GM23338 (cell line): ENCODE data around the gene FAM13A. TPM values are rescaled to one million over a fixed set of nuclear protein-coding genes. Genes with fewer than 3 reads are reported as not detected.

Experiments
- ATAC-seq: fragments of 200-7000 bp; cut with Tn5 transposase; 3 replicates; pipeline ENCODE4 v1.9.1; 2020
- DNase-seq: peaks from one replicate; pipeline ENCODE4 v3.0.0-alpha.2; 2015; ENCODE audit warnings: low spot score
- H2AFZ ChIP-seq: fragments of 200-600 bp; sonication (generic); 2 replicates; pipeline ENCODE4 v1.8.0; 2016; ENCODE audit warnings: antibody characterized with exemption, mild to moderate bottlenecking, moderate library complexity
- H3F3A ChIP-seq: fragments of 200-600 bp; sonication (generic); replicated peaks from 2 replicates; pipeline ENCODE4 v1.8.0; 2017; ENCODE audit warnings: antibody characterized with exemption, mixed run types, low read depth
- H3K27ac ChIP-seq: fragments of 200-600 bp; sonication (generic); 2 replicates; pipeline ENCODE4 v1.6.1; 2016; ENCODE audit warnings: low read depth
- H3K27me3 ChIP-seq: fragments of 200-600 bp; sonication (generic); 2 replicates; pipeline ENCODE4 v1.8.0; 2016; ENCODE audit warnings: mild to moderate bottlenecking, mixed run types, moderate library complexity; ENCODE audit not compliant: insufficient read depth
- H3K36me3 ChIP-seq: fragments of 200-600 bp; sonication (generic); 2 replicates; pipeline ENCODE4 v1.8.0; 2016; ENCODE audit warnings: mild to moderate bottlenecking; ENCODE audit not compliant: insufficient read depth
- H3K4me1 ChIP-seq: fragments of 200-600 bp; sonication (generic); 2 replicates; pipeline ENCODE4 v1.8.0; 2016; ENCODE audit warnings: mild to moderate bottlenecking, moderate library complexity; ENCODE audit not compliant: insufficient read depth
- H3K4me2 ChIP-seq: fragments of 200-600 bp; sonication (generic); 2 replicates; pipeline ENCODE4 v1.7.1; 2017; ENCODE audit warnings: mixed run types
- H3K4me3 ChIP-seq: fragments of 200-600 bp; sonication (generic); 2 replicates; pipeline ENCODE4 v1.6.1; 2016; ENCODE audit warnings: mixed run types
- H3K79me2 ChIP-seq: fragments of 200-600 bp; sonication (generic); replicated peaks from 2 replicates; pipeline ENCODE4 v1.8.0; 2017; ENCODE audit warnings: mild to moderate bottlenecking; ENCODE audit not compliant: insufficient read depth
- H3K9me2 ChIP-seq: fragments of 200-600 bp; sonication (generic); 2 replicates; pipeline ENCODE4 v1.8.0; 2017; ENCODE audit not compliant: insufficient read depth
- H4K20me1 ChIP-seq: fragments of 200-600 bp; sonication (generic); replicated peaks from 2 replicates; pipeline ENCODE4 v1.8.0; 2017; ENCODE audit warnings: mild to moderate bottlenecking; ENCODE audit not compliant: insufficient read depth
- H3K27ac Mint-ChIP-seq: 2 replicates; pipeline ENCODE4 v1.8.0; 2020; ENCODE audit warnings: inconsistent platforms, mild to moderate bottlenecking, moderate library complexity, mixed read lengths
- H3K27me3 Mint-ChIP-seq: 3 replicates; pipeline ENCODE4 v1.8.0; 2022; ENCODE audit warnings: low read depth, mild to moderate bottlenecking, moderate library complexity, mixed read lengths, inconsistent platforms; ENCODE audit not compliant: insufficient read depth, poor library complexity
- H3K36me3 Mint-ChIP-seq: 3 replicates; pipeline ENCODE4 v1.8.0; 2021; ENCODE audit warnings: low read depth, mild to moderate bottlenecking, inconsistent platforms, moderate library complexity, mixed read lengths
- H3K4me1 Mint-ChIP-seq: 3 replicates; pipeline ENCODE4 v1.8.0; 2020; ENCODE audit warnings: mild to moderate bottlenecking, inconsistent platforms, mixed read lengths
- H3K4me3 Mint-ChIP-seq: 3 replicates; pipeline ENCODE4 v1.8.0; 2021; ENCODE audit warnings: moderate library complexity, mild to moderate bottlenecking, inconsistent platforms, mixed read lengths
- H3K9me3 Mint-ChIP-seq: 3 replicates; pipeline ENCODE4 v1.8.0; 2020; ENCODE audit warnings: moderate library complexity, mild to moderate bottlenecking, inconsistent platforms, mixed read lengths
- CREB1 ChIP-seq: fragments of 250-450 bp; sonication (Bioruptor Pico); IDR thresholded peaks from 2 replicates; pipeline ENCODE4 v1.5.0; 2020; ENCODE audit warnings: low read depth, mild to moderate bottlenecking, moderate library complexity
- CTCF ChIP-seq, 2 experiments: fragments of 200-600 bp in 1 of 2; sonication (generic) in 1 of 2; conservative IDR thresholded peaks; 2 replicates each; pipeline versions ENCODE4 v1.5.1 to v1.6.1; 2016 to 2017; ENCODE audit warnings: antibody characterized with exemption in 2 of 2, low read depth in 2 of 2, mild to moderate bottlenecking in 2 of 2, moderate library complexity in 1 of 2
- ETS1 ChIP-seq: IDR thresholded peaks from 2 replicates; pipeline ENCODE4 v1.6.1; 2016; ENCODE audit warnings: antibody characterized with exemption
- EZH2 ChIP-seq: fragments of 200-600 bp; sonication (generic); IDR thresholded peaks from one replicate; pipeline ENCODE4 v1.8.0; 2017; ENCODE audit warnings: antibody characterized with exemption, mild to moderate bottlenecking, low read depth; ENCODE audit not compliant: unreplicated experiment
- EZH2phosphoT487 ChIP-seq: fragments of 200-600 bp; sonication (generic); IDR thresholded peaks from one replicate; pipeline ENCODE4 v1.8.1; 2018; ENCODE audit warnings: antibody characterized with exemption; ENCODE audit not compliant: unreplicated experiment
- JUNB ChIP-seq: IDR thresholded peaks from one replicate; pipeline ENCODE4 v1.6.1; 2016; ENCODE audit warnings: antibody characterized with exemption; ENCODE audit not compliant: unreplicated experiment
- NANOG ChIP-seq: IDR thresholded peaks from 2 replicates; pipeline ENCODE4 v1.6.1; 2016; ENCODE audit warnings: antibody characterized with exemption, borderline replicate concordance
- POLR2AphosphoS5 ChIP-seq: IDR thresholded peaks from 2 replicates; pipeline ENCODE4 v1.6.1; 2016; ENCODE audit warnings: antibody characterized with exemption, low read depth
- REST ChIP-seq: IDR thresholded peaks from one replicate; pipeline ENCODE4 v1.6.1; 2018; ENCODE audit warnings: antibody characterized with exemption; ENCODE audit not compliant: unreplicated experiment
- STAT1 ChIP-seq: IDR thresholded peaks from one replicate; pipeline ENCODE4 v1.6.1; 2016; ENCODE audit warnings: antibody characterized with exemption; ENCODE audit not compliant: unreplicated experiment
- ZNF114 ChIP-seq: fragments of 250-450 bp; sonication (Bioruptor Pico); IDR thresholded peaks from 2 replicates; pipeline ENCODE4 v1.5.0; 2020; ENCODE audit warnings: mild to moderate bottlenecking, moderate library complexity
- ZNF331 ChIP-seq: fragments of 250-450 bp; sonication (Bioruptor Pico); IDR thresholded peaks from 2 replicates; pipeline ENCODE4 v1.5.0; 2020; ENCODE audit warnings: low read depth, mild to moderate bottlenecking, moderate library complexity
- polyA plus RNA-seq: library from polyadenylated mRNA; unstranded; fragments of >200 nt; fragmentation: Nextera tagmentation; extraction: Ambion mirVana; gene quantifications from 2 replicates; pipeline ENCODE4 v1.2.1, GENCODE V29; 2016
- total RNA-seq: library from RNA; depleted of rRNA; stranded (reverse); fragments of >200 nt; shearing (Covaris generic); gene quantifications from 2 replicates; pipeline ENCODE4 v1.2.3, GENCODE V29; 2014

FAM13A gene
- total and polyA plus RNA-seq, 2 experiments from 2014 or later, result 13.9 to 28.4 TPM

GRCh38 chr4:88969746-88970145, 87.2 kb downstream of the FAM13A start:
- H3K36me3 ChIP-seq, result no peaks in the 10 kb centered on the region
- no peaks in the 10 kb centered on the region for H3K79me2 ChIP-seq
- H4K20me1 ChIP-seq, result no peaks in the 10 kb centered on the region
- Mint-ChIP-seq H3K36me3 (no peaks in the 10 kb centered on the region), H3K9me3 (no peaks in the 10 kb centered on the region), H3K4me1 (peaks cover 8% of the 10 kb centered on the region), H3K27ac (no peak overlapping the region), H3K27me3 (no peaks in the 10 kb centered on the region), H3K4me3 (no peak overlapping the region)
- H2AFZ ChIP-seq, result no peak overlapping the region
- TF ChIP-seq EZH2 (no peak), CTCF (conservative IDR thresholded peaks at IDR 0.05; ENCODE audit: low read depth in 2 of 2) (no peak)
- H3K4me3 ChIP-seq, result no peak overlapping the region
- peaks cover 5% of the 10 kb centered on the region for H3K4me1 ChIP-seq
- ATAC-seq, result no peak
- H3K27ac ChIP-seq, result no peak overlapping the region
- no peaks in the 10 kb centered on the region for H3K27me3 ChIP-seq
- H3K4me2 ChIP-seq, result no peak overlapping the region
- DNase-seq, result no peak
- H3K9me2 ChIP-seq, result no peaks in the 10 kb centered on the region
- no peaks in the 10 kb centered on the region for H3F3A ChIP-seq

GRCh38 chr4:88969271-88969670, 87.7 kb downstream of the FAM13A start:
- Histone ChIP-seq H3K4me1 (peaks cover under 1% of the 10 kb centered on the region; the same call in 1 of the 2 replicates), H3F3A (no peaks in the 10 kb centered on the region), H4K20me1 (no peaks in the 10 kb centered on the region), H3K9me2 (no peaks in the 10 kb centered on the region), H3K27ac (no peak overlapping the region), H2AFZ (no peak overlapping the region), H3K4me3 (no peak overlapping the region), H3K36me3 (no peaks in the 10 kb centered on the region), H3K27me3 (no peaks in the 10 kb centered on the region), H3K4me2 (no peak overlapping the region), H3K79me2 (no peaks in the 10 kb centered on the region)
- peaks cover 4% of the 10 kb centered on the region for H3K4me1 Mint-ChIP-seq
- no peak for DNase-seq
- no peak overlapping the region for H3K4me3 Mint-ChIP-seq
- H3K36me3 Mint-ChIP-seq, result no peaks in the 10 kb centered on the region
- H3K27ac Mint-ChIP-seq, result no peak overlapping the region
- H3K27me3 Mint-ChIP-seq, result no peaks in the 10 kb centered on the region
- ATAC-seq, result no peak
- H3K9me3 Mint-ChIP-seq, result no peaks in the 10 kb centered on the region
- TF ChIP-seq REST, result no peak
- no peak for TF ChIP-seq EZH2
- no peak for TF ChIP-seq POLR2AphosphoS5
- no peak for TF ChIP-seq ZNF114 (CRISPR knock-in tag)
- TF ChIP-seq NANOG, result no peak
- no peak for TF ChIP-seq EZH2phosphoT487
- no peak for TF ChIP-seq CREB1 (CRISPR knock-in tag)
- TF ChIP-seq CTCF (conservative IDR thresholded peaks at IDR 0.05; ENCODE audit: low read depth in 2 of 2), result no peak
- TF ChIP-seq STAT1, result no peak
- no peak for TF ChIP-seq JUNB
- no peak for TF ChIP-seq ETS1
- TF ChIP-seq ZNF331 (CRISPR knock-in tag), result no peak
